Thyroid gland (tissue), 4 donors: ENCODE measurements around the gene JADE3.

Experiments used
- CTCF ChIP-seq, 6 experiments: fragments of 200-600 bp in 3 of 6; fragments of 450-650 bp in 3 of 6; sonication (generic) in 3 of 6; IDR thresholded peaks; one replicate each; pipeline ENCODE4 v1.5.1; 2016 to 2019; ENCODE audit warnings: antibody characterized with exemption in 6 of 6, mild to moderate bottlenecking in 2 of 6, inconsistent platforms in 1 of 6, moderate library complexity in 1 of 6
- POLR2A ChIP-seq, 2 donors: fragments of 450-650 bp; IDR thresholded peaks; one replicate each; pipeline ENCODE4 v1.6.1; 2017; ENCODE audit warnings: antibody characterized with exemption in 2 of 2, mild to moderate bottlenecking in 2 of 2, moderate library complexity in 1 of 2

GRCh38 chrX:47078129-47079043 lies 166.2 kb downstream of the JADE3 start, which contains the start of gene RGN:
- no peak for TF ChIP-seq CTCF (IDR thresholded peaks at IDR 0.05)
- TF ChIP-seq POLR2A (IDR thresholded peaks at IDR 0.05): no peak
